Smooth muscle cell (in vitro differentiated cells): Measurements from ENCODE around the gene MED14. TPM values are rescaled to one million over a fixed set of nuclear protein-coding genes. Genes with fewer than 3 reads are reported as not detected.

Experiments
- DNase-seq: peaks from one replicate; lab custom pipeline; 2025; ENCODE audit not compliant: unreplicated experiment; lab: John Stamatoyannopoulos, UW
- H2AFZ ChIP-seq: fragments of 200-600 bp; sonication (generic); 2 replicates; pipeline ENCODE4 v1.6.0; 2016; ENCODE audit warnings: antibody characterized with exemption, low read depth, mild to moderate bottlenecking
- H3F3A ChIP-seq: fragments of 200-600 bp; sonication (generic); 2 replicates; pipeline ENCODE4 v1.6.0; 2017; ENCODE audit warnings: antibody characterized with exemption, low read depth
- H3K27ac ChIP-seq: fragments of 200-600 bp; sonication (generic); 2 replicates; pipeline ENCODE4 v1.5.1; 2016; ENCODE audit warnings: low read depth, mild to moderate bottlenecking
- H3K27me3 ChIP-seq: fragments of 200-600 bp; sonication (generic); 2 replicates; pipeline ENCODE4 v1.6.1; 2016; ENCODE audit warnings: low read depth, mild to moderate bottlenecking
- H3K36me3 ChIP-seq: fragments of 200-600 bp; sonication (generic); 2 replicates; pipeline ENCODE4 v1.5.1; 2016; ENCODE audit warnings: low read depth
- H3K4me1 ChIP-seq: fragments of 200-600 bp; sonication (generic); 2 replicates; pipeline ENCODE4 v1.5.1; 2016; ENCODE audit warnings: low read depth
- H3K4me2 ChIP-seq: fragments of 200-600 bp; sonication (generic); 2 replicates; pipeline ENCODE4 v1.6.0; 2016; ENCODE audit warnings: mild to moderate bottlenecking
- H3K4me3 ChIP-seq: fragments of 200-600 bp; sonication (generic); 2 replicates; pipeline ENCODE4 v1.5.1; 2016; ENCODE audit warnings: mild to moderate bottlenecking
- H3K79me2 ChIP-seq: fragments of 200-600 bp; sonication (generic); 2 replicates; pipeline ENCODE4 v1.6.0; 2016; ENCODE audit warnings: low read depth, mild to moderate bottlenecking
- H3K9ac ChIP-seq: fragments of 200-600 bp; sonication (generic); 2 replicates; pipeline ENCODE4 v1.6.0; 2016; ENCODE audit warnings: low read depth
- H3K9me3 ChIP-seq: fragments of 200-600 bp; sonication (generic); replicated peaks from 2 replicates; pipeline ENCODE4 v1.5.1; 2016; ENCODE audit warnings: low read depth
- H4K20me1 ChIP-seq: fragments of 200-600 bp; sonication (generic); 2 replicates; pipeline ENCODE4 v1.6.0; 2016; ENCODE audit warnings: low read depth
- WGBS: methylation state at CpG from one replicate; pipeline ENCODE4 v1.1.7; 2016; ENCODE audit warnings: low lambda C conversion rate; 5-methylcytosine and 5-hydroxymethylcytosine counted together
- polyA plus RNA-seq: library from polyadenylated mRNA; unstranded; fragments of >200 nt; fragmentation: Nextera tagmentation; extraction: Ambion mirVana; gene quantifications from 2 replicates; pipeline ENCODE4 v1.2.1, GENCODE V29; 2016
- total RNA-seq: library from RNA; depleted of rRNA; stranded (reverse); fragments of >200 nt; gene quantifications from 2 replicates; pipeline ENCODE4 v1.2.3, GENCODE V29; 2014
- TF ChIP-seq, protein P1 (sequence below): fragments of 200-600 bp; sonication (generic); IDR thresholded peaks from 2 replicates; pipeline ENCODE4 v1.5.1; 2017; ENCODE audit warnings: borderline replicate concordance, mild to moderate bottlenecking, antibody characterized with exemption; ENCODE audit not compliant: insufficient read depth, poor library complexity, severe bottlenecking

MED14 gene
- total and polyA plus RNA-seq, 2 experiments from 2014 or later, result 9.4 to 56.2 TPM

DNA sequence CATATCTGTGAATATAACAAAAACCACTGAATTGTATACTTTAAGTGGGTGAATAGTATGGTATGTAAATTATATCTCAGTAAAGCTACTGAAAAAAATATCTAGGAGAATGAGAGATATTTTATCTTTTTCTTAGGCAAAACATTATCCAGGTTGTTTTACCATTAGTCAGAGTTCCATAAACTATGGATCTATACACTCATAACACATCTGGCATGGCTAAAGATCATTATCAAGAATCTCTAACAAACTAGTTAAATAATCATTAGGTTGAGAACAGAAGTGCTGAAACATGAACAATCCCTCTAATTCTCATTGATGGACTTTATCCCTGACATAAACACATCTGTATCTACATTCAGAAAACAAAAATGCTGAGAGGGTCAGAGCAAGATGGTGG, 15.6 kb downstream of the MED14 start:
- H3K79me2 ChIP-seq, result peaks cover 45% of the 10 kb centered on the region
- H3K36me3 ChIP-seq, result no peaks in the 10 kb centered on the region
- no peak overlapping the region for H3K4me2 ChIP-seq
- no peaks in the 10 kb centered on the region for H3F3A ChIP-seq
- DNase-seq, result no peak
- no peaks in the 10 kb centered on the region for H3K4me1 ChIP-seq
- peaks cover 14% of the 10 kb centered on the region for H4K20me1 ChIP-seq
- TF ChIP-seq, protein P1, sequence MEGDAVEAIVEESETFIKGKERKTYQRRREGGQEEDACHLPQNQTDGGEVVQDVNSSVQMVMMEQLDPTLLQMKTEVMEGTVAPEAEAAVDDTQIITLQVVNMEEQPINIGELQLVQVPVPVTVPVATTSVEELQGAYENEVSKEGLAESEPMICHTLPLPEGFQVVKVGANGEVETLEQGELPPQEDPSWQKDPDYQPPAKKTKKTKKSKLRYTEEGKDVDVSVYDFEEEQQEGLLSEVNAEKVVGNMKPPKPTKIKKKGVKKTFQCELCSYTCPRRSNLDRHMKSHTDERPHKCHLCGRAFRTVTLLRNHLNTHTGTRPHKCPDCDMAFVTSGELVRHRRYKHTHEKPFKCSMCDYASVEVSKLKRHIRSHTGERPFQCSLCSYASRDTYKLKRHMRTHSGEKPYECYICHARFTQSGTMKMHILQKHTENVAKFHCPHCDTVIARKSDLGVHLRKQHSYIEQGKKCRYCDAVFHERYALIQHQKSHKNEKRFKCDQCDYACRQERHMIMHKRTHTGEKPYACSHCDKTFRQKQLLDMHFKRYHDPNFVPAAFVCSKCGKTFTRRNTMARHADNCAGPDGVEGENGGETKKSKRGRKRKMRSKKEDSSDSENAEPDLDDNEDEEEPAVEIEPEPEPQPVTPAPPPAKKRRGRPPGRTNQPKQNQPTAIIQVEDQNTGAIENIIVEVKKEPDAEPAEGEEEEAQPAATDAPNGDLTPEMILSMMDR, result no peak
- H3K9ac ChIP-seq, result no peak overlapping the region
- no peaks in the 10 kb centered on the region for H3K27me3 ChIP-seq
- peak overlapping the region; percentile 13 for H3K27ac ChIP-seq
- no peak overlapping the region for H2AFZ ChIP-seq
- no peaks in the 10 kb centered on the region for H3K9me3 ChIP-seq
- no peak overlapping the region for H3K4me3 ChIP-seq

DNA sequence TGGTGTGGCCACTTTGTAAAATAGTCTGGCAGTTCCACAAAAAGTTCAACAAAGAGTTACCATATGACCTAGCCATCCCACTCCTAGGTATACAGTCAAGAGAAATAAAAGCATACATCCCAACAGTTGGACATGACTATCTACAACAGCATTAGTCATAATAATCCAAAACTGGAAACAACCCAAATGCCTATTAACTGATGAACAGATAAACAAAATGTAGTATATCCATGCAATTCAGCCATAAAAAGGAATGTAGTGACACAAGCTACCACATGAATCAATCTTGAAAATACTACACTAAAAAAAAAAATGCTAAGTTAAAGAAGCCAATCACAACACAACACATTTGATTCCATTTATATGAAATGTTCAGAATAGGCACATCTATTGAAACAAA, 16.1 kb downstream of the MED14 start:
- Histone ChIP-seq H3K9me3 (no peaks in the 10 kb centered on the region), H2AFZ (no peak overlapping the region), H3K79me2 (peaks cover 43% of the 10 kb centered on the region), H3K4me3 (no peak overlapping the region), H3K9ac (no peak overlapping the region), H3K27me3 (no peaks in the 10 kb centered on the region), H3K36me3 (no peaks in the 10 kb centered on the region), H3F3A (no peaks in the 10 kb centered on the region), H3K27ac (peak overlapping the region; percentile 13), H3K4me2 (no peak overlapping the region), H3K4me1 (no peaks in the 10 kb centered on the region), H4K20me1 (peaks cover 14% of the 10 kb centered on the region)
- DNase-seq, result no peak
- TF ChIP-seq, protein P1, result no peak

DNA sequence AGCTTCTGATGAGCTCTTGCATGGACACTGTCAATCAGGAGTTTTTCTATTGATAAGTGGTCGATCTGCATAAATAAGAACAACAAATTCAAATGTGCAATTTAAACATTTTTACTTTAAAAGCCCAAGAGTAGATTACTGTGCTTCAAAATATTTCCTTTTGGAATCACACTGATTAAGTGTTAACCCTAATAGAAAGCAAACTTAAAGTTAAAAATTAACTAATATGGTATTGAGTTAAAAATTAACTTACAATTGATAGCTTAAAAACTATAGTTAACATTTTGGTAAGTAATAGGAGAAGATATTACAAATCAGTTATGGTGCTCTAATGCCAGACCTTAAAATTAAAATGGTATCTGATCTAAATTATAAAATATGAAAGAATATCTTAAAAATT, 25.9 kb downstream of the MED14 start:
- WGBS, result 74% methylated on average over 1 of the region's 1 CpG
- no peaks in the 10 kb centered on the region for H3F3A ChIP-seq
- no peaks in the 10 kb centered on the region for H4K20me1 ChIP-seq
- H3K4me3 ChIP-seq, result no peak overlapping the region
- TF ChIP-seq, protein P1, result no peak
- DNase-seq, result no peak
- no peak overlapping the region for H3K4me2 ChIP-seq
- H3K79me2 ChIP-seq, result no peaks in the 10 kb centered on the region
- H3K36me3 ChIP-seq, result no peaks in the 10 kb centered on the region
- H3K4me1 ChIP-seq, result no peaks in the 10 kb centered on the region
- H3K27ac ChIP-seq, result no peak overlapping the region
- H3K27me3 ChIP-seq, result no peaks in the 10 kb centered on the region
- no peak overlapping the region for H3K9ac ChIP-seq
- H3K9me3 ChIP-seq, result no peaks in the 10 kb centered on the region
- H2AFZ ChIP-seq, result no peak overlapping the region

DNA sequence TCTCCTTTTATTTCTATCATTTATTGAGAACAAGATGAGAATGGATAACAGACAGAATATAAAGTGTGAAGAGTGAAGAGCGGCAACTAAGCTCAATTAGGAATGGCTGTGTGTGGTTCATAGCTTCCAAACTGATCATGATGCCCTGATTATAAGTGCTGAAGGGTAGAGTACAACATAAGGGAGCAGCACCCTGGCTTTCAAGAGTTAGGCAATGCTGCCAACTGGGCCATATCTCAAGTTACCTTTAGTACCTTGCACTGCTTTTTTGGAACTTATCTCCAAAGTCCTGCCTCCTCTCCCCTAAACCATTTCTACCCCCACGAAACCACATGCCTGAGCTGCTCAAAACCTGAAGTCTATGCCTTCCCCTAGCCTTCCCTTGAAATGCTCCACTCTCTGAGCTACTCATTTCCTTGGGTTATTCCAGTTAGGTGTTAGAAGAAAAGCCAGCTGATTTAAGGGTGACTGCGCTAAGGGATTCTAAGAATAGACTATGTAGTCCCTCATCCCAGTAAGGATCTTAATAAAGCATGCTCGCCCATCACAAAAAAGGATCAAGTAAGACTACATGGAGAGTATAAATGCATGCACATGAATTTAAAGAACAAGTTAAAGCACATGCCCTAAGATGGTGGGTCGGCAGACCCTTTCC, 29.6 kb downstream of the MED14 start:
- Histone ChIP-seq H3K79me2 (no peaks in the 10 kb centered on the region), H3K27ac (no peak overlapping the region), H3K4me2 (no peak overlapping the region), H4K20me1 (no peaks in the 10 kb centered on the region), H3K4me3 (no peak overlapping the region), H3K4me1 (no peaks in the 10 kb centered on the region), H3K36me3 (no peaks in the 10 kb centered on the region), H3K9ac (no peak overlapping the region), H3K9me3 (no peaks in the 10 kb centered on the region), H3F3A (no peaks in the 10 kb centered on the region), H3K27me3 (no peaks in the 10 kb centered on the region), H2AFZ (no peak overlapping the region)
- no peak for DNase-seq
- TF ChIP-seq, protein P1, result no peak
- WGBS, result 82% methylated on average over 5 of the region's 5 CpGs
